Measurements from ENCODE around the gene GALNT17.

GALNT17 gene

DNA sequence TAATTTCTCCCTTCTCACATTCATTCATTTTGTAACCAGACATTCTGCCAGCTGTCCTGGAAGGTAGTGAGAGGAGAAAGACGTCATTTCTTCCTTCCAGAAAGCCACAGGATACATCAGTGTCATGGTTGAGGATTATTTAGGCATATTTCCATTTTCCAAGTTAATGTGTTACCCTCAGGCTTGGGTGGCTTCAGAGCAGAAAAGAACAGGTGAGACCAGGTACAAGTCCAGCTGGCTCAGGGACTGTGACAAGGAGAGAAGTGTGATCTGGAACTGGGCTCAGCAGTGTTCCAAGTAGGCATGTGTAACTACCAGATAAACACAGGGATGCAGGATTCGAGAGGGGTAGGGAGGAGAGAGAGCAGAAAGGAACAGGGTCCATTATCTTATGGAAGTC is 386.9 kb downstream of the GALNT17 start:
- no peak overlapping the region for H3K9ac ChIP-seq (ENCODE audit: low read length in 2 of 2)
- no peaks in the 10 kb centered on the region for H3K36me3 ChIP-seq (ENCODE audit: control insufficient read depth in 2 of 2, insufficient read depth in 2 of 2, low read length in 2 of 2)
- no peak overlapping the region for H3K27ac ChIP-seq (ENCODE audit: low read length)
- peaks cover 0 to 5% of the 10 kb centered on the region in 2 donors for H3K9me3 ChIP-seq (ENCODE audit: control insufficient read depth in 2 of 2, low read length in 2 of 2)
- no peaks in the 10 kb centered on the region for H3K27me3 ChIP-seq (ENCODE audit: control insufficient read depth in 1 of 2, insufficient read depth in 2 of 2, low read length in 2 of 2)
- no peaks in the 10 kb centered on the region for H3K4me1 ChIP-seq (ENCODE audit: control insufficient read depth, insufficient read depth, low read length)
- H3K4me3 ChIP-seq (ENCODE audit: low read length in 2 of 2): no peak overlapping the region

DNA sequence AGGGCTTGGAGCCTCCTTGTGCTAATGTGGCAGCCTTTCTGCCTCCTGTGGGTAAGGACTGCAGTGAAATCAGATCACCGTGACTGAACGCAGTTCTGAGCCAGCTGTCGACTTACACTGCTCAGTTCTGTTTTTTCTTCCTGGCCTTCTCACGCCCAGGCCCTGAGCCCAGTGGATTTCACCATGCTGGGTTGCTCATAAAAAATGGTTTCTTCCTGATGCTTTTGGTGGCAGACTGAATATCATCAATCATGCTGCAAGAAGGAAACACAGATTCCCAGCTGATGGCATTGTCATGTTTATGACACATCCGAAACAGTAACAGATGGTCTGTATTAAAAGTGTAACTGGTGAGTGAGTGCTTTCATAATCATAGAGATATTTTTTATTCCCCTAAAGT is 389.6 kb downstream of the GALNT17 start:
- H3K9me3 ChIP-seq (ENCODE audit: control insufficient read depth in 2 of 2, low read length in 2 of 2): peaks cover 0 to 3% of the 10 kb centered on the region in 2 donors
- H3K4me1 ChIP-seq (ENCODE audit: control insufficient read depth, insufficient read depth, low read length): no peaks in the 10 kb centered on the region
- H3K4me3 ChIP-seq (ENCODE audit: low read length in 2 of 2): no peak overlapping the region
- no peaks in the 10 kb centered on the region for H3K36me3 ChIP-seq (ENCODE audit: control insufficient read depth in 2 of 2, insufficient read depth in 2 of 2, low read length in 2 of 2)
- H3K27ac ChIP-seq (ENCODE audit: low read length): no peak overlapping the region
- H3K27me3 ChIP-seq (ENCODE audit: control insufficient read depth in 1 of 2, insufficient read depth in 2 of 2, low read length in 2 of 2): no peaks in the 10 kb centered on the region
- no peak overlapping the region for H3K9ac ChIP-seq (ENCODE audit: low read length in 2 of 2)

DNA sequence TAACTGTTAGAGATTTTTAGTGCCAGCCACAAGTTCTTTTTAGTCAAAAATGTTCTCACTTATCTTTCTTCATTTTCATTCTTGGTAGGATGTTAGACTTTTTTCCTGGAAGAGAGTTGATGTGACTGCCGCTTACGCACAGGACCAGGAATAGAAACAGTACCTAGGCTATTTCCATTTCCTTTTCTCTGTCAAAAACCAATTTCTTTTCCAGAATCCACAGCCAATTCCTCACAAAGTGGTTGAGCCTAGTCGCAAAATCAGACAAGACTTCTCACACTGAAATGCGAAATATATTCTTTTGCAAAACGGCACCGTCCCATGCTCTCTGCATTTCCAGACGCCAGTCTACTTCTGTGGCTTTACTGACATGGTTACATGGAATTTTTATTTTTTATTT is 394.2 kb downstream of the GALNT17 start:
- H3K4me3 ChIP-seq (ENCODE audit: low read length in 2 of 2): no peak overlapping the region
- H3K9me3 ChIP-seq (ENCODE audit: control insufficient read depth in 2 of 2, low read length in 2 of 2): no peaks in the 10 kb centered on the region
- no peak overlapping the region for H3K27ac ChIP-seq (ENCODE audit: low read length)
- no peaks in the 10 kb centered on the region for H3K36me3 ChIP-seq (ENCODE audit: control insufficient read depth in 2 of 2, insufficient read depth in 2 of 2, low read length in 2 of 2)
- H3K9ac ChIP-seq (ENCODE audit: low read length in 2 of 2): no peak overlapping the region
- no peaks in the 10 kb centered on the region for H3K27me3 ChIP-seq (ENCODE audit: control insufficient read depth in 1 of 2, insufficient read depth in 2 of 2, low read length in 2 of 2)
- no peaks in the 10 kb centered on the region for H3K4me1 ChIP-seq (ENCODE audit: control insufficient read depth, insufficient read depth, low read length)

DNA sequence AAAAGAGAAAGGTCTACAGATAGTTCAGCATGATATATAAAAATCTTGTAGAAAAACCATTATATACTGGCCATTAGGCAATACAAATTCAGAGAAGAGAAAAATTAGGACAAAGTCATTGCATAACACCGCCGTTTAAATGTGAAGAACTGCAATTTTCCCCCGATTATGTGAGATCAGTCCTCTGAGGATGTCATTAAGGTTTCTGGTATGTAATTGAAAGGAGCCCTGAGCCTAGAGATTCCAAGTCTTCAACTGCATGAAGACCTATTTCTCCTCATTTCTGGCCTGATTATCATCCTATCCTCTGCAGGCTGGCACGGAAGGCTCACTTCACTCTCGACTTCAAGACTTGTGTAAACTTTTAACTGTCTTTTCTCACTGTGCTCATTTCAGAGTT is 395.3 kb downstream of the GALNT17 start:
- Histone ChIP-seq H3K4me1 (ENCODE audit: control insufficient read depth, insufficient read depth, low read length) (no peaks in the 10 kb centered on the region), H3K9me3 (ENCODE audit: control insufficient read depth in 2 of 2, low read length in 2 of 2) (no peaks in the 10 kb centered on the region), H3K27me3 (ENCODE audit: control insufficient read depth in 1 of 2, insufficient read depth in 2 of 2, low read length in 2 of 2) (no peaks in the 10 kb centered on the region), H3K36me3 (ENCODE audit: control insufficient read depth in 2 of 2, insufficient read depth in 2 of 2, low read length in 2 of 2) (no peaks in the 10 kb centered on the region), H3K27ac (ENCODE audit: low read length) (no peak overlapping the region), H3K4me3 (ENCODE audit: low read length in 2 of 2) (no peak overlapping the region), H3K9ac (ENCODE audit: low read length in 2 of 2) (no peak overlapping the region)

DNA sequence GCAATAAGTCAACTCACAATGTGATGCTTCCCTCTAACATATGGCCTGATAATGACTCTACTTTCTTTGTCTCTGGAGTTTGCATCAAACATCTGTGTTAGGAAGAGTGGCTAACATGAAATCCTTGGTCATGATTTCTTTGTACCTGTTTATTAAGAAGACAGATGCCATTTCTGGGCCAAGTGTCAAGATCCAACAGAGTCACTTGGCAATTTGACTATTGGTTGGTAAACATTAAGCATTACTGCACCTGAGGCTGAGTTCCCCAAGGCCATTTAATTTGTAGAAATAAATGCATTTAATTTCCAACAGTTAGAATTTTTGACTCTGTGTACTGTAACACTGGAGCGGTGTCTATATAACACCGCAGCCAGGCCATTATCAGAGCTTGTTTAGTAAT is 403.7 kb downstream of the GALNT17 start:
- no peak overlapping the region for H3K27ac ChIP-seq (ENCODE audit: low read length)
- H3K27me3 ChIP-seq (ENCODE audit: control insufficient read depth in 1 of 2, insufficient read depth in 2 of 2, low read length in 2 of 2): no peaks in the 10 kb centered on the region
- no peak overlapping the region for H3K9ac ChIP-seq (ENCODE audit: low read length in 2 of 2)
- H3K4me1 ChIP-seq (ENCODE audit: control insufficient read depth, insufficient read depth, low read length): no peaks in the 10 kb centered on the region
- H3K9me3 ChIP-seq (ENCODE audit: control insufficient read depth in 2 of 2, low read length in 2 of 2): no peaks in the 10 kb centered on the region
- no peak overlapping the region for H3K4me3 ChIP-seq (ENCODE audit: low read length in 2 of 2)
- no peaks in the 10 kb centered on the region for H3K36me3 ChIP-seq (ENCODE audit: control insufficient read depth in 2 of 2, insufficient read depth in 2 of 2, low read length in 2 of 2)

DNA sequence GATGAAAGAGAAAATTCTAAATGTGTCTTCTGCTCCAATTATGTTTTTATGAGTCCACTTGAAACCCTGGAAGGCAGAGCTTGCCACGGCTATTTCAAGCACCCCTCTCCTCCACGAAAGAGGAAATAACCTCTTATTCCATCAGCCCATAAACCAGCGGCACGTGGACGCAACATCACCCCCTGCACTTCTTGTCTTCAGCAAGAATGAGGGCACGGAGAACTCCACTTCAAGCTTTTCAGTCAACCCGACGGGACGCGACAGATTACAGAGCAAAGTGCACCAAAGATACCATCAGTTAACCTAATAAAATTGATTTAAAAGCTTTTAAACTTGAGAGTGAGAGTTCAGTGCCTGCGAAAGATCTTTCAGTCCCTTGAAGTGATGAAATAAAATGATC is 406.3 kb downstream of the GALNT17 start:
- no peaks in the 10 kb centered on the region for H3K4me1 ChIP-seq (ENCODE audit: control insufficient read depth, insufficient read depth, low read length)
- no peaks in the 10 kb centered on the region for H3K36me3 ChIP-seq (ENCODE audit: control insufficient read depth in 2 of 2, insufficient read depth in 2 of 2, low read length in 2 of 2)
- no peak overlapping the region for H3K27ac ChIP-seq (ENCODE audit: low read length)

DNA sequence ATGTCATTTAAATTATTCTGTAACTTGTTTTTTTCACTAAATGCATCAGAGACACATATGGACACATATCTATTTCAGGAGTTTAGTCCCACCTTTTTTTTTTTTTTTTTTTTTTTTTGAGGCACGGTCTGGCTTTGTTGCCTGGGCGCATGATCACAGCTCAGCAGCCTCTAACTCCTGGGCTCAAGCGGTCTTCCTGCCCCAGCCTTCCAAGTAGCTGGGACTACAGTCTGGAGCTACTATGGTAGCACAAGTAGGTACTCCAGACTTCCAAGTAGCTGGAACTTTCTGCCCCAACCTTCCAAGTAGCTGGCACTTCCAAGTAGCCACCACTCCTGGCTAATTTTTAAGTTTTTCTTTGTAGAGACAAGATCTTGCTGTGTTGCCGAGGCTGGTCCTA is 407.7 kb downstream of the GALNT17 start:
- Histone ChIP-seq H3K9ac (ENCODE audit: low read length in 2 of 2) (no peak overlapping the region), H3K27ac (ENCODE audit: low read length) (no peak overlapping the region), H3K9me3 (ENCODE audit: control insufficient read depth in 2 of 2, low read length in 2 of 2) (no peaks in the 10 kb centered on the region), H3K4me3 (ENCODE audit: low read length in 2 of 2) (no peak overlapping the region), H3K36me3 (ENCODE audit: control insufficient read depth in 2 of 2, insufficient read depth in 2 of 2, low read length in 2 of 2) (no peaks in the 10 kb centered on the region), H3K4me1 (ENCODE audit: control insufficient read depth, insufficient read depth, low read length) (no peaks in the 10 kb centered on the region), H3K27me3 (ENCODE audit: control insufficient read depth in 1 of 2, insufficient read depth in 2 of 2, low read length in 2 of 2) (no peaks in the 10 kb centered on the region)

More for the DNA sequence above, 406.3 kb downstream of the GALNT17 start:
- no peaks in the 10 kb centered on the region for H3K9me3 ChIP-seq (ENCODE audit: control insufficient read depth in 2 of 2, low read length in 2 of 2)
- no peak overlapping the region for H3K9ac ChIP-seq (ENCODE audit: low read length in 2 of 2)
- no peaks in the 10 kb centered on the region for H3K27me3 ChIP-seq (ENCODE audit: control insufficient read depth in 1 of 2, insufficient read depth in 2 of 2, low read length in 2 of 2)
- no peak overlapping the region for H3K4me3 ChIP-seq (ENCODE audit: low read length in 2 of 2)

DNA sequence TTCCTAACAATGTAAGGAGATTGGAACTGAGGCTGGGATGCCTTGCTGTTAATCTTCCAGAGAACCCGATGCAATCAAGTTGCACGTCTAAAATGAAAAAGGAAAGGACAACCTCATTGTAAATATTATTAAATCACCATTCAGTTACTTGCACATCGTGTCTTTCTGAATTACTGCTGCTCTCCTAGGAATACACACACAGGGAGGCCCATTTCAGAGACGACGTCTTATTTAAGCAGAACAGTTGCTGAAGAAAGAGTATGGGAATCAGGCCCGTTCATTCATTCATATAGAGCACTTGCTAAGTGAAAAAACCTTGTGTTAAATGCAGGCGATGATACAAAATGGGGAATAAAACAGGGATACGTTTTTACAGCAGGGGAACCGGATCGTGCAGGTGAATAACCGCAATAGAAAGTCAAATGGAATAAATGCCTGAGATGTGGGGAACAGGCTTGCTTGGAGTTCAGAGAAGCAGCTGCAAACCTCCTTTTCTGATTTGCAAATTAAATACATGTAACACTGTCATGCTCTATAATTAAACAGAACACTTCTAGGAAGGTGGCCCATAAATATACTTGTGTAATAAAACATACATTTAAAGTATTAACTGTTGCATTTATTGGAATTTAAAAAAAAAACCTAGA is 409.9 kb downstream of the GALNT17 start:
- H3K4me3 ChIP-seq (ENCODE audit: low read length in 2 of 2): no peak overlapping the region
- H3K27me3 ChIP-seq (ENCODE audit: control insufficient read depth in 1 of 2, insufficient read depth in 2 of 2, low read length in 2 of 2): no peaks in the 10 kb centered on the region
- no peaks in the 10 kb centered on the region for H3K36me3 ChIP-seq (ENCODE audit: control insufficient read depth in 2 of 2, insufficient read depth in 2 of 2, low read length in 2 of 2)
- H3K9ac ChIP-seq (ENCODE audit: low read length in 2 of 2): no peak overlapping the region
- no peaks in the 10 kb centered on the region for H3K9me3 ChIP-seq (ENCODE audit: control insufficient read depth in 2 of 2, low read length in 2 of 2)
- no peaks in the 10 kb centered on the region for H3K4me1 ChIP-seq (ENCODE audit: control insufficient read depth, insufficient read depth, low read length)
- no peak overlapping the region for H3K27ac ChIP-seq (ENCODE audit: low read length)

DNA sequence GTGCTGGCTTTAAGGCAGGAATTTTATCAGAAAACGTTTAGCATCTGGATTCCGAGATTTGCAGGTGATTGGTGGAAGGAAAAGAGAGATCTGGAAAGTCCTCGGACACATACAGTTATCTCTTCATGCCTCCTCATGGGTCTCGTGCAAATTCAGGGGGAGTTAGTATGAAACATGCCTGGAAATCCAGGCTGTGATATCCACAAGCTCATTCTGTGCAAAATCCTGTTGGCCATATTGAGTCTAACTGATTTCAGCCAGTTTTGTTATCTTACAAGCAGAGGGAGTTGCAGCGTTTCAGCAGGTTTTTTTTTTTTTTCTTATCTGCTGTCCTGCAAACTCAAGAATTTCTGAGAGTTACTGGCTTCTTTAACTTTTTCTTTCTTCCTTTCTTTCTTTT is 411.5 kb downstream of the GALNT17 start:
- no peak overlapping the region for H3K27ac ChIP-seq (ENCODE audit: low read length)

DNA sequence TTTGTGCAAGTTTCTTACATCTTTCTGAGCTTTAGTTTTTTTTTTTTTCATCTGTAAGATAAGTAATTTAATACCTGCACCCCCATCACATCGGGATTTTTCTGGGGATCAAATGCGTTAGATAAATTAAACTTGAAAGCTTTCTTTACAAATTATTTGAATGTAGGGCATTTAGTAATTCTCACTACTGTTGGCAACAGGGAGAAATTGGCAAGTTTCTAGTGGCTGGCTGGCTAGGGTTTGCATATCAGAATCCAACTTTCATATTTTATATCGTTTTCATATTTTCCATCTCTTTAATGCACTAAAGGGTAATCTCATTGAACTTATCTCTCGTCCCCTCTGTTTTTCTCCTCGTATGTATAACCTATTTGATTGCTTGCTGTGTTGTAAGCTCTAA is 412.9 kb downstream of the GALNT17 start:
- H3K9me3 ChIP-seq (ENCODE audit: control insufficient read depth in 2 of 2, low read length in 2 of 2): no peaks in the 10 kb centered on the region
- no peaks in the 10 kb centered on the region for H3K4me1 ChIP-seq (ENCODE audit: control insufficient read depth, insufficient read depth, low read length)
- no peak overlapping the region for H3K4me3 ChIP-seq (ENCODE audit: low read length in 2 of 2)
- H3K27me3 ChIP-seq (ENCODE audit: control insufficient read depth in 1 of 2, insufficient read depth in 2 of 2, low read length in 2 of 2): no peaks in the 10 kb centered on the region
- no peak overlapping the region for H3K27ac ChIP-seq (ENCODE audit: low read length)
- no peak overlapping the region for H3K9ac ChIP-seq (ENCODE audit: low read length in 2 of 2)
- no peaks in the 10 kb centered on the region for H3K36me3 ChIP-seq (ENCODE audit: control insufficient read depth in 2 of 2, insufficient read depth in 2 of 2, low read length in 2 of 2)

More for the DNA sequence above, 411.5 kb downstream of the GALNT17 start:
- H3K36me3 ChIP-seq (ENCODE audit: control insufficient read depth in 2 of 2, insufficient read depth in 2 of 2, low read length in 2 of 2): no peaks in the 10 kb centered on the region
- H3K9ac ChIP-seq (ENCODE audit: low read length in 2 of 2): no peak overlapping the region
- no peaks in the 10 kb centered on the region for H3K4me1 ChIP-seq (ENCODE audit: control insufficient read depth, insufficient read depth, low read length)
- no peaks in the 10 kb centered on the region for H3K27me3 ChIP-seq (ENCODE audit: control insufficient read depth in 1 of 2, insufficient read depth in 2 of 2, low read length in 2 of 2)
- H3K9me3 ChIP-seq (ENCODE audit: control insufficient read depth in 2 of 2, low read length in 2 of 2): no peaks in the 10 kb centered on the region
- no peak overlapping the region for H3K4me3 ChIP-seq (ENCODE audit: low read length in 2 of 2)

DNA sequence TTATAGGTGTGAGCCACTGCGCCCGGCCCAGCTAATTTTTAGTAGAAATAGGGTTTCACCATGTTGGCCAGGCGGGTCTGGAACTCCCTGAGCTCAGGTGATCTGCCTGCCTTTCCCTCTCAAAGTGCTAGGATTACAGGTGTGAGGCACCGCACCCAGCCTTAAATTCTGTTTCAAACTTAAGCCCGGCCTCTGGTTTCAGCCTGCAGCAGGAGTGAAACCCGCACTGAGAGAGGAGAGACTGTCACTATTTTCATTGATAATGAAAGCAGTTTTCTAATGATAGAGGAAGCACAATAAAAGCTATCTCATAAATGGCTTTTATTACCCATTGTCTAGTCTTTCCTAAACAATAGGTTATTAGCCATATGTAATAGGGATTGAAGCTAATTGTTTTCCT is 415.5 kb downstream of the GALNT17 start:
- no peaks in the 10 kb centered on the region for H3K27me3 ChIP-seq (ENCODE audit: control insufficient read depth in 1 of 2, insufficient read depth in 2 of 2, low read length in 2 of 2)
- no peaks in the 10 kb centered on the region for H3K4me1 ChIP-seq (ENCODE audit: control insufficient read depth, insufficient read depth, low read length)
- H3K4me3 ChIP-seq (ENCODE audit: low read length in 2 of 2): no peak overlapping the region
- H3K27ac ChIP-seq (ENCODE audit: low read length): no peak overlapping the region
- no peak overlapping the region for H3K9ac ChIP-seq (ENCODE audit: low read length in 2 of 2)
- H3K9me3 ChIP-seq (ENCODE audit: control insufficient read depth in 2 of 2, low read length in 2 of 2): no peaks in the 10 kb centered on the region
- H3K36me3 ChIP-seq (ENCODE audit: control insufficient read depth in 2 of 2, insufficient read depth in 2 of 2, low read length in 2 of 2): no peaks in the 10 kb centered on the region
